B cell (primary cell): Measurements from ENCODE around the gene ADCY1.

Experiments used
- EZH2 ChIP-seq: IDR thresholded peaks from 2 replicates; pipeline ENCODE4 v1.6.1; 2012; ENCODE audit warnings: borderline replicate concordance, low read depth, mild to moderate bottlenecking, moderate library complexity, low read length; ENCODE audit not compliant: insufficient read depth, poor library complexity, severe bottlenecking
- TF ChIP-seq, protein P1 (sequence below): fragments of 200-600 bp; IDR thresholded peaks from one replicate; pipeline ENCODE4 v1.8.0; 2022; ENCODE audit warnings: antibody characterized with exemption, mild to moderate bottlenecking

DNA sequence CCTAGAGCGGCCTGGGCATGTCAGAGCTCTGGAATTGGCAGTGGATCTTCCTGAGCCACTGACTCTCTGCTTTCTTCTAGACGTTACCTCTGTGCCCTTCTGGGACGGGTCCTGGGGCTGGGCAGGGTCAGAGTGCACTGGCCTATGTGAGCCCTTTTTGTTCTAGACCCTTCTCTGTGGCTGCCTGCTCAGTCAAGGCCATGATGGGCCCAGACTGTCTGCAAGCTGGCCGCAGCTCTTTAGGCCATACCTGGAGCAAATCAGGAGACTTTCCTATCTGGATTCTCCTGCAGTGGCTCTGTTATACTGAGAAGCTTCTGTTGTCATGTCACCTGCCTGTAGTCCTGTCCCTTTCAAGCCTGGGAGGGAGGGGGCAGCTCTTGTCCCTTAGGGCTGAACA lies 70.1 kb downstream of the ADCY1 start:
- TF ChIP-seq, protein P1, sequence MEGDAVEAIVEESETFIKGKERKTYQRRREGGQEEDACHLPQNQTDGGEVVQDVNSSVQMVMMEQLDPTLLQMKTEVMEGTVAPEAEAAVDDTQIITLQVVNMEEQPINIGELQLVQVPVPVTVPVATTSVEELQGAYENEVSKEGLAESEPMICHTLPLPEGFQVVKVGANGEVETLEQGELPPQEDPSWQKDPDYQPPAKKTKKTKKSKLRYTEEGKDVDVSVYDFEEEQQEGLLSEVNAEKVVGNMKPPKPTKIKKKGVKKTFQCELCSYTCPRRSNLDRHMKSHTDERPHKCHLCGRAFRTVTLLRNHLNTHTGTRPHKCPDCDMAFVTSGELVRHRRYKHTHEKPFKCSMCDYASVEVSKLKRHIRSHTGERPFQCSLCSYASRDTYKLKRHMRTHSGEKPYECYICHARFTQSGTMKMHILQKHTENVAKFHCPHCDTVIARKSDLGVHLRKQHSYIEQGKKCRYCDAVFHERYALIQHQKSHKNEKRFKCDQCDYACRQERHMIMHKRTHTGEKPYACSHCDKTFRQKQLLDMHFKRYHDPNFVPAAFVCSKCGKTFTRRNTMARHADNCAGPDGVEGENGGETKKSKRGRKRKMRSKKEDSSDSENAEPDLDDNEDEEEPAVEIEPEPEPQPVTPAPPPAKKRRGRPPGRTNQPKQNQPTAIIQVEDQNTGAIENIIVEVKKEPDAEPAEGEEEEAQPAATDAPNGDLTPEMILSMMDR: no peak
- TF ChIP-seq EZH2: no peak
